GM12892 (cell line): ENCODE results near the gene HELZ2.

Source experiments
- POLR2A ChIP-seq: IDR thresholded peaks from 2 replicates; pipeline ENCODE4 v1.6.1; 2011; ENCODE audit warnings: low read depth, low read length, control low read depth
- POLR2AphosphoS5 ChIP-seq: IDR thresholded peaks from 2 replicates; pipeline ENCODE4 v1.6.1; 2011; ENCODE audit warnings: low read depth, low read length, control low read depth

DNA sequence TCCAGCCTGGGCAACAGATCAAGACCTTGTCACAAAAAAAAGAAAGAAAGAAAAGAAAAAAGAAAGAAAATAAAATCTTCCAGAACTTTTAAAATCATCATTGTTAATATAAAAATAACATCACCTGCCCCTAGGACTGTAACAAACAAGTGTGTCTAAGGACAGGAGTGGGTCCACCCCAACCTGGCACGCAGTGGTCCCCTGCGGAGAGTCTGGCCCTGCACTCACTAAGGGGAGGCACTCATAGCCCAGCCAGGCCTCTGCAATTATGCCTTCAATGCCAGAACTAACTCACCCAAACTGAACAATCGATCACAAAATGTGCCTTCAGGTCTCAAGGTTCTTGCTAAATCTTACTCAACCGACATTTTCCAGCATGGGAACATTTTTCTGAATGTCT is 48.1 kb upstream of the HELZ2 start:
- no peak for TF ChIP-seq POLR2A
- TF ChIP-seq POLR2AphosphoS5: no peak
